ENCODE data around the gene PXDN.

PXDN gene

GRCh38 chr2:1659951-1660565 lies 84.3 kb downstream of the PXDN start:
- no peak for DNase-seq

- DNase-seq: no peak
These were observed 85.7 kb downstream of the PXDN start for GRCh38 chr2:1658394-1659151.

GRCh38 chr2:1656961-1657841 lies 87.1 kb downstream of the PXDN start:
- no peak for DNase-seq

GRCh38 chr2:1656326-1656960 lies 87.9 kb downstream of the PXDN start:
- no peak for DNase-seq

- no peak for DNase-seq
These were observed 88.9 kb downstream of the PXDN start for GRCh38 chr2:1655461-1655860.

- no peak for DNase-seq
These were observed 89.5 kb downstream of the PXDN start for GRCh38 chr2:1654696-1655374.

GRCh38 chr2:1653956-1654695 lies 90.2 kb downstream of the PXDN start:
- DNase-seq: no peak

GRCh38 chr2:1652034-1652790 lies 92.1 kb downstream of the PXDN start:
- no peak for DNase-seq

GRCh38 chr2:1651121-1652033 lies 92.9 kb downstream of the PXDN start:
- no peak for DNase-seq

- no peak for DNase-seq
These were observed 94.0 kb downstream of the PXDN start for GRCh38 chr2:1650085-1650872.

GRCh38 chr2:1649103-1650084 lies 94.9 kb downstream of the PXDN start:
- no peak for DNase-seq

GRCh38 chr2:1648241-1649102 lies 95.8 kb downstream of the PXDN start:
- no peak for DNase-seq

- no peak for DNase-seq
These were observed 96.7 kb downstream of the PXDN start for GRCh38 chr2:1647417-1648240.

GRCh38 chr2:1645761-1646476 lies 98.4 kb downstream of the PXDN start:
- no peak for DNase-seq

- DNase-seq: no peak
These were observed 99.9 kb downstream of the PXDN start for GRCh38 chr2:1644427-1644826.

Data from SW 1271 (cell line).